ENCODE measurements around the gene PLEKHG5.

DNA sequence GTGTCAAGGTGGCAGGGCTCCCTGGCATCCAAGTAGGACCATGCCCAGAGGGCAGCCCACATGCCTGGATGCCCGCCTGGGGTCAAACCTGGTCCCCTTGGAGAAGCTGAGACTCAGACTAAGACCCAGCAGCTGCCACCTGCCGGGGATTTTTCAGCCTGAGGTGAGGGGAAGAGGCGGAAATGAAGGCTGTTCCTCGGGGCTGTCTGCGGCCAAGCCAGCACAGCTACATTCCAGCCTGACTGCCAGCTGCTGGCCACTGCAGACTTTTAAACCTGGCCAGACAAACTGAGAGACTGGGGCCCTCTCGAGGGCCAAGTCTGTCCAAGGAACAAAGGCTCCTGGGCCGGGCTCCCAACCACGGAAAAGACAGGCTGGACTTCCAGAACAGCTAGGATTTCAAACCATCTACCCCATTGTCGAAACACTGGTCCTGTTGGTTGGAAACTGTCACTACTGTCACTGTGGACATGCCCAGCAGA lies 21.9 kb upstream of the PLEKHG5 start:
- TF ChIP-seq POLR2A (IDR thresholded peaks at IDR 0.05; ENCODE audit: extremely low read depth, insufficient read length) (no peak), MAX (IDR thresholded peaks at IDR 0.05; ENCODE audit: low read depth, low read length) (no peak)
- TF ChIP-seq, protein P1, sequence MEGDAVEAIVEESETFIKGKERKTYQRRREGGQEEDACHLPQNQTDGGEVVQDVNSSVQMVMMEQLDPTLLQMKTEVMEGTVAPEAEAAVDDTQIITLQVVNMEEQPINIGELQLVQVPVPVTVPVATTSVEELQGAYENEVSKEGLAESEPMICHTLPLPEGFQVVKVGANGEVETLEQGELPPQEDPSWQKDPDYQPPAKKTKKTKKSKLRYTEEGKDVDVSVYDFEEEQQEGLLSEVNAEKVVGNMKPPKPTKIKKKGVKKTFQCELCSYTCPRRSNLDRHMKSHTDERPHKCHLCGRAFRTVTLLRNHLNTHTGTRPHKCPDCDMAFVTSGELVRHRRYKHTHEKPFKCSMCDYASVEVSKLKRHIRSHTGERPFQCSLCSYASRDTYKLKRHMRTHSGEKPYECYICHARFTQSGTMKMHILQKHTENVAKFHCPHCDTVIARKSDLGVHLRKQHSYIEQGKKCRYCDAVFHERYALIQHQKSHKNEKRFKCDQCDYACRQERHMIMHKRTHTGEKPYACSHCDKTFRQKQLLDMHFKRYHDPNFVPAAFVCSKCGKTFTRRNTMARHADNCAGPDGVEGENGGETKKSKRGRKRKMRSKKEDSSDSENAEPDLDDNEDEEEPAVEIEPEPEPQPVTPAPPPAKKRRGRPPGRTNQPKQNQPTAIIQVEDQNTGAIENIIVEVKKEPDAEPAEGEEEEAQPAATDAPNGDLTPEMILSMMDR (IDR thresholded peaks at IDR 0.05; ENCODE audit: low read depth, low read length) = no peak

Data from NB4 (cell line).